SK-N-SH treated with all-trans-retinoic acid at 6 μM for 48 hours (cell line): ENCODE results near the gene LRRC8A.

ENCODE experiments used
- ARNTL ChIP-seq: fragments of 450-650 bp; formaldehyde crosslinking; IDR thresholded peaks from 2 replicates; pipeline ENCODE4 v1.5.0; 2020; ENCODE audit warnings: low read depth, mild to moderate bottlenecking, moderate library complexity, borderline replicate concordance
- BACH2 ChIP-seq: fragments of 250-450 bp; sonication (Bioruptor Pico); IDR thresholded peaks from 2 replicates; pipeline ENCODE4 v1.9.0; 2021; ENCODE audit warnings: mild to moderate bottlenecking, borderline replicate concordance
- CSDC2 ChIP-seq: fragments of 250-450 bp; sonication (Bioruptor Pico); IDR thresholded peaks from 2 replicates; pipeline ENCODE4 v1.5.0; 2020; ENCODE audit warnings: mild to moderate bottlenecking, moderate library complexity
- CSRNP3 ChIP-seq: fragments of 250-450 bp; sonication (Bioruptor Pico); IDR thresholded peaks from 2 replicates; pipeline ENCODE4 v1.5.1; 2021; ENCODE audit warnings: mild to moderate bottlenecking, moderate library complexity
- GLIS3 ChIP-seq: fragments of 250-450 bp; sonication (Bioruptor Pico); IDR thresholded peaks from 2 replicates; pipeline ENCODE4 v1.5.0; 2020; ENCODE audit warnings: mild to moderate bottlenecking, moderate library complexity
- ISL1 ChIP-seq: fragments of 250-450 bp; sonication (Bioruptor Pico); IDR thresholded peaks from 2 replicates; pipeline ENCODE4 v2.1.2; 2022; ENCODE audit warnings: mild to moderate bottlenecking, moderate library complexity
- PATZ1 ChIP-seq: fragments of 250-450 bp; sonication (Bioruptor Pico); IDR thresholded peaks from 2 replicates; pipeline ENCODE4 v1.8.0; 2020; ENCODE audit warnings: mild to moderate bottlenecking, moderate library complexity, borderline replicate concordance
- RARB ChIP-seq: fragments of 250-450 bp; sonication (Bioruptor Pico); IDR thresholded peaks from 2 replicates; pipeline ENCODE4 v1.8.0; 2021; ENCODE audit warnings: mild to moderate bottlenecking, moderate library complexity
- TOX ChIP-seq: fragments of 250-450 bp; sonication (Bioruptor Pico); IDR thresholded peaks from 2 replicates; pipeline ENCODE4 v1.8.0; 2021; ENCODE audit warnings: mild to moderate bottlenecking, moderate library complexity, borderline replicate concordance
- ZFP3 ChIP-seq: fragments of 250-450 bp; sonication (Bioruptor Pico); IDR thresholded peaks from 2 replicates; pipeline ENCODE4 v1.5.0; 2020; ENCODE audit warnings: mild to moderate bottlenecking, moderate library complexity

DNA sequence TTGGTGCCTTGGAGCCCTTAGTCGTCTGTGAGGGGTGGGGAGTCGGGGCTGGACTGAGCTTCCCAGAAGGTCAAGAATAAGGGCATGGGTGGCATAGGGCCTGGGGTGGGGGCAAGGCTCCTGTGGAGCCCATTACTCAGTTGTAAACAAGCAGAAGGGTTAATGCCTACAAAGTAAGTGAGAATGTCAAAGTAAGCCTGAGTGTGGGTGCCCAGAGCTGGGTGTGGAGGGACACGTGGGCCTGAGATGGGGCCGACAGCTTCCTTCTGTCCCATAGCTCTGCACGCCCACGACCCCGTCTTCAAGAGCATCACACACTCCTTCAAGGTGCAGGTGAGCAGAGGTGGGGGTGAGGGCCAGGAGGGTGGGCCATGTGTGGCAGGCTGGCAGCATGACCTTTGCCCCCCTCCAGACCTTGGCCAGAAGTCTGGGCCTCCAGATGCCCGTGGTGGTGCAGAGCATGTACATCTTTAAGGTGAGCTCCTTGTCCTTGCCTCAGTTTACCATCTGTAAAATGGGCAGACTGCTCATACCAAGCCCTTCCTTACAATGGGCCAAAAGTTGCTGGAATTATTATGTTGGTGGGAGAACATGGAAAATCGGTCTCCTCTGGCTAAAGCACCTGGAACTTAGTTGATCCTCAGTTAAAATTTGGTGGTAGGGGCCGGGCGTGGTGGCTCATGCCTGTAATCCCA lies 54.4 kb downstream of the LRRC8A start:
- no peak for TF ChIP-seq BACH2
- TF ChIP-seq CSRNP3 (CRISPR knock-in tag), result no peak
- TF ChIP-seq RARB, result no peak
- no peak for TF ChIP-seq ZFP3 (CRISPR knock-in tag)
- no peak for TF ChIP-seq ISL1 (CRISPR knock-in tag)
- TF ChIP-seq TOX (CRISPR knock-in tag), result no peak
- no peak for TF ChIP-seq ARNTL
- TF ChIP-seq PATZ1 (CRISPR knock-in tag), result no peak
- no peak for TF ChIP-seq CSDC2 (CRISPR knock-in tag)
- no peak for TF ChIP-seq GLIS3 (CRISPR knock-in tag)
